Fibroblast of skin of abdomen (primary cell): Measurements from ENCODE around the gene TNFRSF4. TPM values are rescaled to one million over a fixed set of nuclear protein-coding genes. Genes with fewer than 3 reads are reported as not detected.
"Not testable (repeated sequence)": the region's sequence is repeated elsewhere in the genome, so short reads cannot be mapped to it uniquely, and the experiment has no call there.

ENCODE experiments used
- DNase-seq: peaks from one replicate; pipeline ENCODE4 v3.0.0-alpha.2; 2013
- polyA plus RNA-seq, 2 experiments: library from polyadenylated mRNA; unstranded; fragments of 120-200 nt; gene quantifications; one replicate each; pipeline ENCODE4 v1.2.1, GENCODE V29; 2013; ENCODE audit not compliant: insufficient read length in 2 of 2

The TNFRSF4 gene
- not detected for polyA plus RNA-seq (2013, experiment 1 of 2; ENCODE audit: insufficient read length)
- not detected for polyA plus RNA-seq (2013, experiment 2 of 2; ENCODE audit: insufficient read length)

- no peak for DNase-seq
Measured at GRCh38 chr1:1213345-1214265, at the start of gene TNFRSF4. Gene TNFRSF4 (minus strand): TSS chr1:1214153. CDS start chr1:1214127, 26 bp downstream.

GRCh38 chr1:1262758-1263157, 48.8 kb upstream of the TNFRSF4 start:
- no peak for DNase-seq

GRCh38 chr1:1262071-1262470, 48.1 kb upstream of the TNFRSF4 start:
- DNase-seq = no peak

GRCh38 chr1:1260843-1261560, 47.0 kb upstream of the TNFRSF4 start:
- no peak for DNase-seq

GRCh38 chr1:1259951-1260600, 46.1 kb upstream of the TNFRSF4 start:
- DNase-seq = no peak

- DNase-seq = no peak
Measured at GRCh38 chr1:1259540-1259939, 45.6 kb upstream of the TNFRSF4 start.

GRCh38 chr1:1259119-1259488, 45.2 kb upstream of the TNFRSF4 start:
- no peak for DNase-seq

- DNase-seq = no peak
Measured at GRCh38 chr1:1256956-1257871, 43.3 kb upstream of the TNFRSF4 start.

GRCh38 chr1:1255611-1256010, 41.7 kb upstream of the TNFRSF4 start:
- no peak for DNase-seq

- DNase-seq = no peak
Measured at GRCh38 chr1:1255078-1255477, 41.1 kb upstream of the TNFRSF4 start.

GRCh38 chr1:1254667-1254998, 40.7 kb upstream of the TNFRSF4 start:
- DNase-seq = no peak

GRCh38 chr1:1253972-1254666, 40.2 kb upstream of the TNFRSF4 start:
- no peak for DNase-seq

GRCh38 chr1:1253314-1253713, 39.4 kb upstream of the TNFRSF4 start:
- DNase-seq = no peak

GRCh38 chr1:1250786-1251284, 36.9 kb upstream of the TNFRSF4 start:
- DNase-seq = no peak

GRCh38 chr1:1248009-1248913, 34.3 kb upstream of the TNFRSF4 start:
- not testable (repeated sequence) for DNase-seq

GRCh38 chr1:1247341-1247913, 33.5 kb upstream of the TNFRSF4 start:
- DNase-seq = no peak

- DNase-seq = no peak
Measured at GRCh38 chr1:1246577-1247340, 32.8 kb upstream of the TNFRSF4 start, which contains the start of gene C1QTNF12. Gene C1QTNF12 (minus strand): TSS chr1:1246722. CDS start chr1:1246690, 32 bp downstream.

- DNase-seq = no peak
Measured at GRCh38 chr1:1245817-1246576, 32.0 kb upstream of the TNFRSF4 start.
